Tibial artery (tissue), 4 donors: Measurements from ENCODE around the gene SCAMP4.
A peak's percentile ranks its signal among the peaks of the same experiment; 100 is the strongest.
"Not testable (repeated sequence)": the region's sequence is repeated elsewhere in the genome, so short reads cannot be mapped to it uniquely, and the experiment has no call there.

Experiments
- DNase-seq, 2 donors: peaks; one replicate each; pipeline ENCODE4 v3.0.0-alpha.2; 2019
- H3K27ac ChIP-seq, 2 donors: fragments of 200-600 bp; sonication (generic) in 1 of 2; 1 replicate in 1 of 2; 2 replicates in 1 of 2; pipeline ENCODE4 v1.5.1; 2018 to 2019; ENCODE audit warnings: mild to moderate bottlenecking in 1 of 2
- H3K27me3 ChIP-seq, 2 donors: fragments of 200-600 bp; sonication (generic) in 1 of 2; one replicate each; pipeline versions ENCODE4 v1.5.1 to v1.6.0; 2016 to 2019
- H3K36me3 ChIP-seq, 3 donors: fragments of 200-600 bp; sonication (generic) in 2 of 3; one replicate each; pipeline ENCODE4 v1.5.1; 2016 to 2019; ENCODE audit warnings: mild to moderate bottlenecking in 2 of 3
- H3K4me1 ChIP-seq, 4 donors: fragments of 200-600 bp; sonication (generic) in 2 of 4; 1 replicate in 3 of 4; 2 replicates in 1 of 4; pipeline ENCODE4 v1.5.1; 2016 to 2019
- H3K4me3 ChIP-seq, 2 donors: fragments of 200-600 bp; sonication (generic) in 1 of 2; 1 replicate in 1 of 2; 2 replicates in 1 of 2; pipeline ENCODE4 v1.5.1; 2018 to 2019; ENCODE audit warnings: mild to moderate bottlenecking in 2 of 2
- H3K9me3 ChIP-seq, 3 donors: fragments of 200-600 bp; sonication (generic) in 1 of 3; one replicate each; pipeline ENCODE4 v1.5.1; 2016 to 2019
- CTCF ChIP-seq, 2 experiments: fragments of 200-600 bp in 1 of 2; fragments of 450-650 bp in 1 of 2; IDR thresholded peaks; one replicate each; pipeline ENCODE4 v1.5.1; 2017 to 2019; ENCODE audit warnings: antibody characterized with exemption in 2 of 2, mild to moderate bottlenecking in 1 of 2, moderate library complexity in 1 of 2
- intact Hi-C: fragments of 100-400 bp; cut with DNase I; formaldehyde crosslinking; loops from one replicate; pipeline ENCODE4 v1.15.0; 2023; ENCODE audit warnings: low total_unique reads

Gene SCAMP4

GRCh38 chr19:1875646-1876495 is 29.3 kb upstream of the SCAMP4 start:
- peaks cover 0 to 59% (median 35%) of the 10 kb centered on the region in 4 donors for H3K4me1 ChIP-seq
- intact Hi-C loops: no loop called here
- H3K27me3 ChIP-seq: no peaks in the 10 kb centered on the region
- DNase-seq: peak; percentile 94 to 95
- TF ChIP-seq CTCF (IDR thresholded peaks at IDR 0.05): peak in 1 of 2 experiments; percentile 19
- peak overlapping the region; percentile 94 to 96 for H3K27ac ChIP-seq
- peak overlapping the region; percentile 93 to 94 for H3K4me3 ChIP-seq
- H3K9me3 ChIP-seq: no peaks in the 10 kb centered on the region
- H3K36me3 ChIP-seq: peaks cover 0 to 28% (median 3%) of the 10 kb centered on the region in 3 donors

GRCh38 chr19:1876496-1877279 is 28.5 kb upstream of the SCAMP4 start:
- DNase-seq, H3K27me3 ChIP-seq, intact Hi-C loops, H3K9me3 ChIP-seq: not testable (repeated sequence)
- H3K4me3 ChIP-seq: peak overlapping the region; percentile 93 to 94
- peak overlapping the region; percentile 94 to 96 for H3K27ac ChIP-seq
- H3K4me1 ChIP-seq: peaks cover 0 to 57% (median 38%) of the 10 kb centered on the region in 4 donors
- peaks cover 0 to 23% (median 0%) of the 10 kb centered on the region in 3 donors for H3K36me3 ChIP-seq

- H3K9me3 ChIP-seq, intact Hi-C loops, DNase-seq, H3K27me3 ChIP-seq, H3K27ac ChIP-seq, H3K4me3 ChIP-seq: not testable (repeated sequence)
- Histone ChIP-seq H3K36me3 (peaks cover 0 to 23% (median 0%) of the 10 kb centered on the region in 3 donors), H3K4me1 (peaks cover 0 to 57% (median 43%) of the 10 kb centered on the region in 4 donors)
Observed at GRCh38 chr19:1877280-1877660, 27.9 kb upstream of the SCAMP4 start.

GRCh38 chr19:1878583-1878982 is 26.6 kb upstream of the SCAMP4 start:
- DNase-seq, H3K27me3 ChIP-seq, H3K9me3 ChIP-seq, H3K27ac ChIP-seq, intact Hi-C loops, H3K4me3 ChIP-seq: not testable (repeated sequence)
- H3K36me3 ChIP-seq: peaks cover 0 to 23% (median 0%) of the 10 kb centered on the region in 3 donors
- peaks cover 0 to 57% (median 43%) of the 10 kb centered on the region in 4 donors for H3K4me1 ChIP-seq

GRCh38 chr19:1879982-1880381 is 25.2 kb upstream of the SCAMP4 start:
- DNase-seq, H3K27me3 ChIP-seq, H3K9me3 ChIP-seq, H3K27ac ChIP-seq, H3K4me3 ChIP-seq, intact Hi-C loops: not testable (repeated sequence)
- peaks cover 0 to 23% (median 0%) of the 10 kb centered on the region in 3 donors for H3K36me3 ChIP-seq
- H3K4me1 ChIP-seq: peaks cover 0 to 58% (median 42%) of the 10 kb centered on the region in 4 donors

- Histone ChIP-seq H3K27me3 (no peaks in the 10 kb centered on the region), H3K9me3 (no peaks in the 10 kb centered on the region), H3K4me3 (peak overlapping the region in 1 of 2 donors; percentile 14), H3K36me3 (peaks cover 0 to 23% (median 0%) of the 10 kb centered on the region in 3 donors), H3K27ac (no peak overlapping the region), H3K4me1 (peaks cover 0 to 56% (median 41%) of the 10 kb centered on the region in 4 donors)
- intact Hi-C loops: no loop called here
- no peak for DNase-seq
- no peak for TF ChIP-seq CTCF (IDR thresholded peaks at IDR 0.05)
Observed at GRCh38 chr19:1880611-1881392, 24.4 kb upstream of the SCAMP4 start.

GRCh38 chr19:1881393-1882088 is 23.7 kb upstream of the SCAMP4 start:
- intact Hi-C loops: not testable (repeated sequence)
- peak overlapping the region in 1 of 2 donors; percentile 14 for H3K4me3 ChIP-seq
- peaks cover 0 to 55% (median 39%) of the 10 kb centered on the region in 4 donors for H3K4me1 ChIP-seq

More at GRCh38 chr19:1881393-1882088, 23.7 kb upstream of the SCAMP4 start:
- not testable (repeated sequence) for H3K27me3 ChIP-seq, DNase-seq, H3K9me3 ChIP-seq, H3K27ac ChIP-seq
- peaks cover 0 to 23% (median 0%) of the 10 kb centered on the region in 3 donors for H3K36me3 ChIP-seq
